HG03175 (cell line): ENCODE data around the gene KCMF1.
A peak's percentile ranks its signal among the peaks of the same experiment; 100 is the strongest.

Experiments
- ATAC-seq: cut with Tn5 transposase; IDR thresholded peaks from one replicate; pipeline ENCODE4 v1.9.1; 2021; ENCODE audit warnings: mild to moderate bottlenecking, moderate library complexity; ENCODE audit not compliant: unreplicated experiment

Gene KCMF1

DNA sequence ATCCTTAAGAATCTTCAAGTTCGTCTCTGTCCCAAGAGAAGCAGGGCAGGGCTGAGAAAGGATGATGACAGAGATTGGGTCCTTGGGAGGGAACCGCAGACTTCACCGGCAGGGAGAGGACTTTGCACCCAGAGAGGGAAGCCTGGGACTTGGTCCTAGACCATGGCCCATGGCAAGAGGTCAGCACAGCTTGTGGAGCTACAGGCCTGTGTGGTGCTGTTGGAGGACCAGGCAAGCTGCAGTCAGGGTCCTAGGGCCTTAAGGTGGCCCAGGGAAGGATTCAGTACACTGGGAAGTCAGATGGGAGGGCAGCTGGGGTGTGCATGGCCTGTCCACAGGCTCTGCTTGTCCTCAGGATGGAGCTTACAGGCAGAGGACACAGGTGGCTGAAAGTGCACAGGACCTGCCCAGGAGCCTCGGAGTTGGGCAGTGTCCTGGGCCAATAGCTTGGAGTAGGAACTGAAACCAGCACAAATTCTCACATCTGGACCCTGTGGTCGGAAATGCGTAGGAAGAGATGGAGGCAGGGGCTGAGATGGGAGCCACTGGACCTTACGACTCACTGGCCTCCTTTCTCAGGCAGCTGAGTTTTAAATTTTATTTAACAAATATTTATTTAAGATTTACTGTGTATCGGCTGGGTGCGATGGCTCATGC lies 105.8 kb downstream of the KCMF1 start:
- peak; percentile 42 for ATAC-seq

DNA sequence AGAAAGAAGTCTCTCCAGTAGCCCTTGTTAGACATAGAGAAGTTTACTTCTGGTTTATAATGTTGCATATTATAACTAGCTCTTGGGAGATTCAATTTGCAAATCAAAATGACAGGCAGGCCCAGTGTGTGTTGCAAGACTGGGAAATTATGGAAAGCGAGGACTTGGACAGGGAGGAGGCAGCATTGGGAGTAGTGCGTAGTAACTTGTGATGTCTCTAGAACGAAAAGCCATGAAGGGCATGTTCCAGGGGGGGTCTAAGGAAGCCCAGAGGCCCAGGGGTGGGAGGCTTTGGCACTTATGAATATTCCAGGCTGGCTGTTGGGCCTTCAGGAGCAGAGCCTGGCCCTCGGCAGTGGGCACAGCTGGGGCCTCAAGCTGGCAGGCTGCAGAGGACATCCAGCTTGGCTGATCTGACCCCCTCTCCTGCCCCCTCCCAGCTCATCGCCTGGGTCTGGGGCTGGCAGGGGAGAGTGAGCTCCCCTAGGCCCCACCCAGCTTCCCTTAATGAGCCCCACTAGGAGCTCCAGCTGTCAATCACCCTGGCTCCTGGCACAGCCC lies 107.0 kb downstream of the KCMF1 start:
- ATAC-seq, result no peak

DNA sequence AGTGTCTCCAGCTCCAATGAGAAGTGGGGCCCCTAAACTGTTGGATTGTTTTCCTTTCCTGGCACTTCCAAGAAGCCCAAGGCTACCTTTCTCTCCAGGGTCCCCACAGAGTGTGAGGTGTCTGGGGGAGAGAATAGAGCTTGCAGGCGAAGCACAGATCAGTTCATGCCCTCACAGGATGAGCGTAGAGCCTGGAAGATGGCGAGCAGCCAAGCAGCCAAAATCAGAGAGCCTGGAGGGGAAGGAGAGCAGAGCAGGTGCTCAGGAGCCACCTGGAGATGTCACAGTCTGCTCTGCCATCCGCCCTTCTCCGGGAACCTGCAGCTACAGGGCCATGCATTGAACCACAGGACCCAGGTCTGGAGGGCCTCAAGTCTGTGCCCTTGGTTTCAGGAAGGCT lies 107.6 kb downstream of the KCMF1 start:
- no peak for ATAC-seq

DNA sequence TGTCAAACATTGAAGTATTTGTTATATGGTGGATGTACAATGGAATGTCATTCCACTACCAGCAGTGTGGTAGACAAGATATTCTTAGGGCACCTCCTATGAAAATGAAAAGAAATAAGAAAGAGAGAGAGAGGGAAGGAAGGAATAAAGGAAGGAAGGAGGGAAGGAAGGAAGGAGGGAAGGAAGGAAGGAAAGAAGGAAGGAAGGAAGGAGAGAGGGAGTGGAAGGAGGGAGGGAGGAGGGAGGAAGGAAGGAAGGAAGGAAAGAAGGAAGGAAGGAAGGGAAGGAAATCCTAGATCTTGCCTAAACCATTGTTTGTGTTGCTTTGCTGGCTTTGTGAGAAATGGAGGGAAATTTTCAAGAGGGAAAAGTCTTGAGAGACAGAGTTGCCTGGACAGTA lies 112.1 kb downstream of the KCMF1 start:
- no peak for ATAC-seq

DNA sequence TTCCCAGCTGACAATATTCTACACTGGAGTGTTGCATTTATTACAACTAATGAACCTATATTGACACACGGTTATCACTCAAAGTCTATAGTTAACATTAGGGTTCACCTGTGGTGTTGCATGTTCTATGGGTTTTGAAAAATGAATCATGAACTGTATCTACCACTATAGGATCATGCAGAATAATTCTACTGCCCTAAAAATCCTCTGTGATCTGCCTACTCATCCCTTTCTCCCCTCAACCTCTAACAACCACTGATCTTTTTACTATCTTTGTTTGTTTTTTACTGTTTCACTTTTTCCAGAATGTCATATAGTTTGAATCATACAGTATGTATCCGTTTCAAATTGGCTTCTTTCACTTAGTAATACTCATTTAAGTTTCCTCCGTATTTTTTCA lies 114.6 kb downstream of the KCMF1 start:
- no peak for ATAC-seq

DNA sequence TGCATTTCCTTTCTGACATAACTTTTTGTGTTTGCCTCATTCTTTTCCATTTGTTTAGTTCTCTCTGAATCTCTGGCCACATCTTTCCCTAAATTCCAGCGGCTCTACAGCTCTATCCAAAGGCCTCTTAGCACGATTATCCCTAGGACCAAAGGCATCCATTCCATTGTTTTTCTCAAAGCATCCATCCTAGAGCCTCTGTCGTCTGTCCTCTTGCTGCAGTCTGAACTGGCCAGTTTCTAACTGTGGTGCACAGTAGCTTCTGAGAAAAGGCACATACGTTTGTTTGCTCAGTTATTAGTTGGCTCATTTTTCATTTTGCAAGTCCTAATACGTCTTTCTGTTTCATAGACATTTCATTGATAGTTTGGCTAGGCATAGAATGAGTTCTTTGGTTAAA lies 116.6 kb downstream of the KCMF1 start:
- no peak for ATAC-seq

DNA sequence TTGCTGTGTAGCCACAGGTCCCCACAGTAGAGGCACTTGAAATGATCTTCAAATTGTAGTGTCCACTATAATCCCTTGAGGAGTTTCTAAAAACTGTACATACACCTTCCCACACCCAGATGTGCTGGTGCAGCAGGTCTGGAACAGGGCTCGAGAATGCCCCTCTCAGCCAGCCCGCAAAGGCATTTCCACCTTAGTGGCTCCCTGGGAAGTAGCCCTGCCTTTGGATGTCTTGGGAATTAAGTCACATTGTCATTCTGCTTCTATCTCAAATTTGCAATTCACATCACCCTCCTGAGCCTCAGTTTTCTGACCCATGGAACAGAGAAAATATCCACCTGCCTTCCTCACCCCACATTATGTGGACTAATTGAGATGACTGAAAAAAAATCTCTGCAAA lies 118.0 kb downstream of the KCMF1 start:
- no peak for ATAC-seq

DNA sequence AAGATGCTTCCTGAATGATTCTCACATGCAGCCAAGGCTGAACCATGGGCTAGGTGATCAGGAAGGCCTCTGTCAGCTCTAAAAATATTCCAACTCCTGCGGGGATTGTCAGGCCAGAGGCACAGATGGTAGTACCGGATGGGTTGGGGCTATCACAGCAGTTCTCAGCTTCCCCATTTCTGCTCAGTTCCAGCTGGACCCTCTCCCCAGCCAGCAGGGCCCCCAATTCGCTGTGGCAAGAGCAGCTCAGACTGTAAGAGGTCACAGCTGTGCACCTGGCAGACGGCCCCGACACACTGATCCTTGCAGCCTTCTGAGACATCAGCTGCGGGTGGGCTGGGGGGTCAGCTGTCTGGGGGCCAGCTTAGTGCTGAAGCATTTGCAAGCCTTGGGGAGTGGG lies 118.6 kb downstream of the KCMF1 start:
- no peak for ATAC-seq

DNA sequence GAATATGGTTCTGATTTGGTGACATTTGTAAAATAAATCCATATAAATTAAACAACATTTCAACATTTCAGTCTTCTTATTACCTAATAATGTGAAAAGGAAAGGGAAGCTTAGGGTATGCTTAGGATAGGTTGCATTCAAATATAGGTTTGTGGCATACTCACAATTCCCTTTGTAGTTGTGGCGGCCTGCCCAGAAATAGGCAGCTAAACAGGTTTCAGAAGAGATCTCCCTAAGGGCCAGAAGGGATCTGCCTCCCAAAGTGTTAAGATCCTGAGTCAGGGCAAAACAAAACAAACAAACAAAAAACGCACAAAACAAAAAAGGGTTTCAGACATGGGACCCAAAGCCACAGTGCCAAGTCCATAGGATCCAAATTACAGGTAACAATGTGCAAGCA lies 120.9 kb downstream of the KCMF1 start:
- no peak for ATAC-seq

DNA sequence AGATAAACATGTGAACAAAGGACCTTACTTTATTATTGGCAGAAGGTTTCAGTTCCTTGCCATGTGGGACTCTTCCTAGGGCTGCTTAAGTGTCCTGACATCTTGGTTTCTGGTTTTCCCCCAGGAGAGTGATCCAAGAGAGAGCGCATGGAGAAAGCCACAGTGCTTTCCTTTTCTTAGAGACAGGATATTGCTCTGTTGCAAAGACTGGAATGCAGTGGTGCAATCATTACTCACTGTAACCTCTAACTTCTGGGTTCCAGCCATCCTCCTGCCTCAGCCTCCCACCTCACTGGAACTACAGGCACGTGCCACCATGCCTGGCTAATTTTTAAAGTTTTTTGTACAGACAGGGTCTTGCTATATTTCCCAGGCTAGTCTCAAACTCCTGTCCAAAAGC lies 124.1 kb downstream of the KCMF1 start:
- no peak for ATAC-seq

DNA sequence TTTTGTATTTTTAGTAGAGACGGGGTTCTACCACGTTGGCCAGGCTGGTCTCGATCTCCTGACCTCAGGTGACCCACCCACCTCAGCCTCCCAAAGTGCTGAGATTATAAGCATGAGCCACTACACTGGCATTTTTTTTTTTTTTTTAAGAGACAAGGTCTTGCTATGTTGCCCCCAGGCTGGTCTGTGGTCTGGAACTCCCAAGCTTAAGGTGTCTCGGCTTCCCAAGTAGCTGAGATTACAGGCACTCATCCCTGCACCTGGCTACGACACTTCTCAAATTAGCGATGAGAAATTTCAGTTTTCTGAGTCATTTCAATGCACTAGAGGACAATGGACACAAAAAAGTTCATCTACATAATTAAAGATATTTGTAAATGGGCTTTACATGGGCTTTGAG lies 125.7 kb downstream of the KCMF1 start:
- no peak for ATAC-seq

DNA sequence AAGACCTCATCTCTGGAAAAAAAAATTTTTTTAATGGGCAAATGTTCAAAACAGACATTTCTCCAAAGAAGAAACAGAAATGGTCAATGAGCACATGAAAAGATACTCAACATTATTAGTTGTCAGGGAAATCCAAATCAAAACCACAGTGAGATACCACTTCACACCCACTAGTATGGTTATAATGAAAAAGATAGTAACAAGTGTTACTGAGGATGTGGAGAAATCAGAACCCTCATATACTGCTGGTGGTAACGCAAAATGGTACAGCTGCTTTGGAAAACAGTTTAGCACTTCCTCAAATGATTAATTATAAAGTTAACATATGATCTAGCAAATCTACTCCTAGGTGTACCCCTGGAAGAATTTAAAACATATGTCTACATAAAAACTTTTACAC lies 133.3 kb downstream of the KCMF1 start:
- ATAC-seq, result no peak

DNA sequence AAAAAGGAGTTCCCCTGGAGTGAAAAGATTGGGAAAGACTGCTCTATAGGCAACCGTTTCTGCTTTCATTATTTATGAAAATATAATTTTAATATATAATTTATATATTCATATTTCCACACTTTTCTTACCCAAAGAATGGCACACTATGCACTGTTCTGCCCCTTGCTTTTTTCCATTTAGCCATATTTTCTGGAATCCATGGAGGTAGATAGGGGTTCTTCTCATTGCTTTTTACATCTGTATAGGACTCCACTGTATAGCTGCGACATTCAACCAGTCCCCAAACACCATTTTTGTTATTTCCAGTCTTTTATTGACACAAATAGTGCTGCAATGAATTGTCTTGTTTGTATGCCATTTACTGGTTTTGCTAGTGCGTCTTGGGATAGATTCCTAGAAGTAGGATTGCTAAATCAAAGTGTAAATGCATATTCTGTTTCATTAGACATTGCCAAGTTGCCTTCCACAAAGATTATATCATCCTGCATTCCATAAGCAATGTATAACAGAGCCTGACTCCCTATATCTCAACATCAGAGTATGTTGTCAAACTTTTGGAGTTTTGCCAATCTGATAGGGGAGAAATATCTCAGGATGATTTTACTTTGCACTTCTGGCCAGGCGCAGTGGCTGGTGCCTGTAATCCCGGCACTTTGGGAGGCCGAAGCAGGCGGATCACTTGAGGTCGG lies 135.7 kb downstream of the KCMF1 start:
- ATAC-seq, result no peak
